Chondrocyte (in vitro differentiated cells): ENCODE data around the gene C1orf116. TPM values are rescaled to one million over a fixed set of nuclear protein-coding genes. Genes with fewer than 3 reads are reported as not detected.

Experiments used
- DNase-seq: peaks from one replicate; pipeline ENCODE4 v3.0.0; 2021; ENCODE audit warnings: mixed read lengths, low spot score
- H3K27ac Mint-ChIP-seq: one replicate; pipeline ENCODE4 v1.8.0; 2021; ENCODE audit warnings: mild to moderate bottlenecking, moderate library complexity, mixed read lengths; ENCODE audit not compliant: unreplicated experiment
- H3K27me3 Mint-ChIP-seq: 2 replicates; pipeline ENCODE4 v1.8.0; 2021; ENCODE audit warnings: low read depth, mixed read lengths
- H3K36me3 Mint-ChIP-seq: 2 replicates; pipeline ENCODE4 v1.8.0; 2021; ENCODE audit warnings: low read depth, mixed read lengths
- H3K4me1 Mint-ChIP-seq: 2 replicates; pipeline ENCODE4 v1.8.0; 2021; ENCODE audit warnings: low read depth, mild to moderate bottlenecking, mixed read lengths
- H3K4me3 Mint-ChIP-seq: one replicate; pipeline ENCODE4 v1.8.0; 2021; ENCODE audit warnings: mild to moderate bottlenecking, moderate library complexity, mixed read lengths; ENCODE audit not compliant: unreplicated experiment
- H3K9me3 Mint-ChIP-seq: 2 replicates; pipeline ENCODE4 v1.8.0; 2021; ENCODE audit warnings: low read depth, mixed read lengths
- total RNA-seq: library from RNA; stranded (reverse); gene quantifications from 3 replicates; pipeline ENCODE4 v1.2.1, GENCODE V29; 2021
- TF ChIP-seq, protein P1 (sequence below): fragments of 200-600 bp; sonication (generic); IDR thresholded peaks from 2 replicates; pipeline ENCODE4 v1.5.0; 2021; ENCODE audit warnings: antibody characterized with exemption, mild to moderate bottlenecking, moderate library complexity

C1orf116 gene
- total RNA-seq, 1 donor from 2014 or later: 0.07 TPM

DNA sequence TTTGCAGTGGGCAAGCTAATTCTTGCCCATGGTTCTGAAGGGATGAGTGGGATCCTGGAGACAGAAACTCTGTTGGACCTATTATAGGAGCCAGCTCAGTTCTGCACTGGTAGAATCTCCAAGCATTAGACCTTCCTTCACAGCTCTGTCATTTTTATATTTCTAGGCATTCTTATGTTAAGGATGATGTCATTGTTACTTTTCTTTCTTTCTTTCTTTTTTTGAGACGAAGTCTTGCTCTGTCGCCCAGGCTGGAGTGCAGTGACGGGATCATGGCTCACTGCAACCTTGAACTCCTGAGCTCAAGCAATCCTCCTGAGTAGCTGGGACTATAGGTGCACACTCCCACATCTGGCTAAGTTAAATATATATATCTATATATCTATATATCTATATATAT, 28.0 kb upstream of the C1orf116 start:
- H3K27ac Mint-ChIP-seq: no peak overlapping the region

DNA sequence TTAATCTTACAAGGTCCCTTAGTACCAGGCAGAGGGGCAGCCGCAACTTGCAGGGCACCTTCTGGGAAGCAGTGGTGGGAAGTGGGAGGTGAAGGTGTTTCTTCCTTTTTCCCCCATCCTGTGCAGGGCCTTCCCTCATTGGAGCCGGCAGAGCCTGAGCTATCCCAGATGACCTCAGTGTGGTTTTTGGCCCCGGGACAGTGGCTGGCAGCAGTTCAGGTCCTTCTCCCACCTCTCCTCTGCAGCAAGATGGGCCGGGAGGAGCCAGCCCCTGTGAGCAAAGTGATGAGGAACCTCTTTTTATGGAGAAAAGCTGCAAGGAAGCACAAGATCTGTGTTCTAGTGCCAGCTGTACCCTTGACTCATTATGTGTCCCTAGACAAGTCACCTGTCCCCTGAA, 27.3 kb upstream of the C1orf116 start:
- H3K9me3 Mint-ChIP-seq: no peaks in the 10 kb centered on the region
- no peak overlapping the region for H3K27ac Mint-ChIP-seq
- no peak overlapping the region for H3K4me3 Mint-ChIP-seq
- peaks cover 27% of the 10 kb centered on the region for H3K36me3 Mint-ChIP-seq
- TF ChIP-seq, protein P1, sequence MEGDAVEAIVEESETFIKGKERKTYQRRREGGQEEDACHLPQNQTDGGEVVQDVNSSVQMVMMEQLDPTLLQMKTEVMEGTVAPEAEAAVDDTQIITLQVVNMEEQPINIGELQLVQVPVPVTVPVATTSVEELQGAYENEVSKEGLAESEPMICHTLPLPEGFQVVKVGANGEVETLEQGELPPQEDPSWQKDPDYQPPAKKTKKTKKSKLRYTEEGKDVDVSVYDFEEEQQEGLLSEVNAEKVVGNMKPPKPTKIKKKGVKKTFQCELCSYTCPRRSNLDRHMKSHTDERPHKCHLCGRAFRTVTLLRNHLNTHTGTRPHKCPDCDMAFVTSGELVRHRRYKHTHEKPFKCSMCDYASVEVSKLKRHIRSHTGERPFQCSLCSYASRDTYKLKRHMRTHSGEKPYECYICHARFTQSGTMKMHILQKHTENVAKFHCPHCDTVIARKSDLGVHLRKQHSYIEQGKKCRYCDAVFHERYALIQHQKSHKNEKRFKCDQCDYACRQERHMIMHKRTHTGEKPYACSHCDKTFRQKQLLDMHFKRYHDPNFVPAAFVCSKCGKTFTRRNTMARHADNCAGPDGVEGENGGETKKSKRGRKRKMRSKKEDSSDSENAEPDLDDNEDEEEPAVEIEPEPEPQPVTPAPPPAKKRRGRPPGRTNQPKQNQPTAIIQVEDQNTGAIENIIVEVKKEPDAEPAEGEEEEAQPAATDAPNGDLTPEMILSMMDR: no peak
- no peaks in the 10 kb centered on the region for H3K4me1 Mint-ChIP-seq
- no peak for DNase-seq
- H3K27me3 Mint-ChIP-seq: no peaks in the 10 kb centered on the region

More for the DNA sequence above, 28.0 kb upstream of the C1orf116 start:
- no peaks in the 10 kb centered on the region for H3K9me3 Mint-ChIP-seq
- H3K4me3 Mint-ChIP-seq: no peak overlapping the region
- H3K4me1 Mint-ChIP-seq: no peaks in the 10 kb centered on the region
- DNase-seq: no peak
- H3K36me3 Mint-ChIP-seq: peaks cover 31% of the 10 kb centered on the region
- no peaks in the 10 kb centered on the region for H3K27me3 Mint-ChIP-seq
- TF ChIP-seq, protein P1: no peak

DNA sequence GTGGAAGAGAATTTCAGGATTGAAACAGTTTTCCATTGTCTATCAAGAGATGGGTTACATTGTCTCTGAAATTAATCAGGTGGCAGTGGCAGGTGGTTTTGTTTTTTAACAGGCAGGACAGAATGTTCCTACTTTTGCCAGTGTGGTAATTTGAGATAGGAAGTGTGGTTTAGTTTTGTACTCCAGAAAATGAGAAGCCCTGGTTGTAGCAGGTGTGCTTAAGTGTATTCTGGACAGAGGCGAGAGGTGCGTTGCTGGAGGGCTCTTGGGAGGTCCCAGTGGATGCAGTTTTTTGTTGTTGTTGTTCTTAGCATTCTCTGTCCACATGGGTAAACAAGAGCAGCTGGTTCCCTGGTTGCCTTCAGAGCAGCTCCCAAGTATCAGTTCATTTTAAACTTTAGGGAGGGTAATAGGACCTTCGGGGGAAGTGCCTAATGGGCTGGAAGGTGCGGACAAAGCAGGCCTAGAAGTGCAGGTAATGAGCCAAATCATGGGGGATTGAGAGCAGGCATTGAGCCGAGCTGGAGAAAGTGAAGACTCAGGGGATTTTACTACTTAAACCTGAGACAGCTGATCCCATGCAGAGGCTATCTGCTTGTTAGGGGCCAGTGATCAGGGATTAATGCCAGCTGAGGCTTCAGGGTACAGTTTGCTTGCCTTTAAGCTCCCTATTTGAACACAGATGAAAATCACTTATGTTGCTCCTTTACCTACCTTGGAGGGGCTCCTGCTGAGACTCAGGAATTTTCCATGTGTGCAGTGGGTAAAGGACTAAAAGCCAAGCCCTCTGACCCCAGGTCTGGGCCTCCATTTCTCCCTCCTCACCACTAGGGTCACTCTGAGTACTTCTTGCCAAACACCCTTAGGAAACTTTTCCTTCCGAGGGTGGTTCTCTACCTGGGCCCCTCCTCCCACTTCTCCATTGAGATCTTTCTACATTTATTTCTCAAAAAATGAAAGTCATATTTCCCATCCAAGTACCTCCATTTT, 26.6 kb upstream of the C1orf116 start:
- TF ChIP-seq, protein P1: no peak
- no peak for DNase-seq
- Mint-ChIP-seq H3K4me3 (no peak overlapping the region), H3K36me3 (peaks cover 26% of the 10 kb centered on the region), H3K4me1 (no peaks in the 10 kb centered on the region), H3K27me3 (no peaks in the 10 kb centered on the region), H3K27ac (no peak overlapping the region), H3K9me3 (no peaks in the 10 kb centered on the region)

DNA sequence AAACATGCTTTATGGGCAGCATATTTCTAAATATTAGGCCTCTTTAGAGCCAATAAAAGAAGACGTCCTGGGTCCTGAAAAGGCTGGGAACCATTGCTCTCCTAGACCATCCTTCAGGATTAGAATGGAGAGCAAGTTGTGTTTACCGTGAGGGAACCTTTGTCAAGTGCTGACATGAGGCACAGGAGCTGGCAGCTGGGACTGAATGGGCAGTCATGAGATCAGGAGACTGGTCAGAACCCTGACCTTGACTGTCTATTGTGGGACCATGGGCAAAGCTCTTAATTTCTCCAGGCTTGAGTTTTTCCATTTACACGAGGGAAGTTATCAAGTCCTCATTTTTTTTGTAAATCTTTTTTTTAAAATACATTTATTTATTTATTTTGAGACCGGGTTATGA, 25.7 kb upstream of the C1orf116 start:
- TF ChIP-seq, protein P1: no peak
- Mint-ChIP-seq H3K27me3 (no peaks in the 10 kb centered on the region), H3K27ac (no peak overlapping the region), H3K4me3 (no peak overlapping the region), H3K36me3 (peaks cover 20% of the 10 kb centered on the region), H3K9me3 (no peaks in the 10 kb centered on the region), H3K4me1 (peaks cover 4% of the 10 kb centered on the region)
- no peak for DNase-seq

DNA sequence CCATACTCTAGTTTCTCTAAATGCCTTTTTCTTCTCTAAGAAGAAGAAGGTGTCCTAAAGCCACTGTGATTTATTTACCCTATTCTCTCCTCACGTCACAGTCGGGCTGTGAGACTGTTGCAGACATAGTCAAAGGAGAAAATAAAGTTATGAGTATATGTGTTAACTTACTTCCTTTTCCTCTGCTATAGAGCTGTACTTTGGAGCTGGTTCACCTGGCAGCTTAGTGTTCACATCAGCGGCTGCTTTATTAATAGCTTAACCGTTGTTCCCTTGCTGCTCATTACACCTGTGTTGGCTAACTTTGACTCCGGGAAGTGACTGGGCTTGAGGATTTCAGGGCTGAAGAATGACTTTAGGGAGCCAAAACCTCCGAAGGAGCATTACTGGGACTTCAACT, 24.1 kb upstream of the C1orf116 start:
- Mint-ChIP-seq H3K27ac (no peak overlapping the region), H3K4me3 (no peak overlapping the region), H3K9me3 (no peaks in the 10 kb centered on the region), H3K4me1 (peaks cover 19% of the 10 kb centered on the region), H3K36me3 (peaks cover 7% of the 10 kb centered on the region), H3K27me3 (no peaks in the 10 kb centered on the region)
- DNase-seq: no peak
- TF ChIP-seq, protein P1: no peak
